ENCODE data around the gene TSSK6.

TSSK6 gene

DNA sequence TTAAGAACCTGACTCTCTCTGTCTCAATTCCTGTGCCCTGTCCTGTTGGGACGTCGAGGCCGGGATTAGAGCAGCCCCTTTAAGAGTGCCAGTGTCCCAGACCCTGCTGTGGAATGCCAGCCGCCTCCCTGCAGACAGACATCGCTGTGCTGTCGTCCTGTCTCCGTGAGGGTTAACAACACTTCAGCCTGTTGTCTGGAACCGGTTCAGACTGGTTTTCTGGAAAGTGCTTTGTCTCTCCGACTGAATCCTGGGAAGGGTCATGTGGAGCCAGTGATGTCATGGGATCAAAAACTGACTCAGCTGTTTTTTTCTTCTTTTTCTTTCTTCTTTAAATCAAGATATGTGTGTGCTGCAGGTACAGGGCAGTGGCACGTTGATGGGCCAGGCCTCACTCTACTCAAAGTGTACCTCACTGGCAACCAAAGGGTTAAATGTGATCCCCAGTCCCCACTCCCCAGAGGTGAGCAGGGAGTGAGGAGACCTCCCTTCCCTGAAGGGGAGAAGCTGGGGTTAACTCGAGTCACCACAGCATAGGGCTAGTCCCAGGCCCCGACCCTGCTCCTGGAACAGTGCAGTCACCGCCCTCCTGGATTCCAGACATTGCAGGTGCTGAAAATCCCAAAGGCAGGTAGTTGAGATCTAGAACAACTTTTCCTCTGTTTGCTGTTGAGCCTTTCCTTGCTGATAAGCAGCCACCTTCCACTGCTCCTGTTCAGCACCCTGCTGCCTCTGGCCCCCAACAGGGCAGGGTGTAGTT lies 50.8 kb downstream of the TSSK6 start:
- DNase-seq (ENCODE audit: low read depth) = no peak

Data from T follicular helper cell (primary cell).